ENCODE data around the gene VEZF1.
A peak's percentile ranks its signal among the peaks of the same experiment; 100 is the strongest.
"Not testable (repeated sequence)": the region's sequence is repeated elsewhere in the genome, so short reads cannot be mapped to it uniquely, and the experiment has no call there.

The VEZF1 gene

DNA sequence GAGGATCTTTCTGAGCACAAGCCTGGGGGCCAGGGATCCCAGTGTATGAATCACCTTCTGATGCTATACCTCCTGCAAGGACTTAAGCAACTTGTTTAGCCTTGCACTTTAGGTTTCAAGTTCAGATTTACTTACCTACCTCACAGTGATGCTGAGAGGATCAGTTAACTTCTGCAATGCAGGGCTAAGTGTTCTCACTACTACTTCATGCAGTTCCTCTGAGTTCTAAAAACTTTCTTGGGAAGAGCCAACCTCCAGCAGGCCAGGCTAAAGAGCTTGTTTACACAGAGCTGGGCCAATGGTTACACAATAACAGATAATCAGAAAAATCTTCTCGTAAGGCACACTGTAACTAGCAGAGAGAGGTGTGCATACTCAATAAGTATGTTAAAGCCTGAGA lies 13.0 kb downstream of the VEZF1 start:
- DNase-seq (ENCODE audit: low read depth in 2 of 2) = no peak

DNA sequence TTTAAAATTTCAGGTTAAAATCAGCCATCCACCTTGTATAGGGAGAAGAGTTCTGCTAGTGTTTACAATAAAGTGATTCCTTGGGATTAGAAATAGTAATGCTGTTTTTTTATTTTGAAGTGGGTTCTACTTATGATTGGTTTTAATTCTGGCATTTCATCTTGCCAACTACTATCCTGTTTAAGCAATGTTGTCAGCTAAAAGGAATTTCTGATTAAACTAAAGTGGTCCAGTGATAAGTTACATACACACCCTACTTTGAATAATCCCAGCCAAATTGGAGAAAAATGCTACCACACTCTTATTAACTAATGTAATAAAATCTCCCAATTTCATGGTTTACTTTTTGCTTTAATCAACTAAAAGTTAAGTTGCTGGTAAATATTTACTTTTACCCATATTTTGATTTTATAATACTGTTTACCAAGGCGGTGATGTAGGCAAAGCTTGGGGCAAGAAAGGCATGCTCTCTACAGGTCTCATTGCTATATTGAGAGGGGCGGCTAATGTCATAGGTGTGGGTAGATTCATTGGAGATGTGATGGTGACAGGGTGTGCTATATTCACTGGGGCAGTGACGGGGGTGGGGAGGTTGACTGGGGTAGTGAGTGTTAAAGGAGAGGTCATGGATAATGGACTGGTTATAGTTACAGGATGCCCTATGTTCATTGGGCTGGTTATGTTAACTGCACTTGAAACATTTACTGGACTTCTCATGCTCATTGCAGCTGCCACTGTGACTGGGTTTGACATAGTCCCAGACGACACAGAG lies 13.8 kb downstream of the VEZF1 start:
- not testable (repeated sequence) for DNase-seq (ENCODE audit: low read depth in 2 of 2)

DNA sequence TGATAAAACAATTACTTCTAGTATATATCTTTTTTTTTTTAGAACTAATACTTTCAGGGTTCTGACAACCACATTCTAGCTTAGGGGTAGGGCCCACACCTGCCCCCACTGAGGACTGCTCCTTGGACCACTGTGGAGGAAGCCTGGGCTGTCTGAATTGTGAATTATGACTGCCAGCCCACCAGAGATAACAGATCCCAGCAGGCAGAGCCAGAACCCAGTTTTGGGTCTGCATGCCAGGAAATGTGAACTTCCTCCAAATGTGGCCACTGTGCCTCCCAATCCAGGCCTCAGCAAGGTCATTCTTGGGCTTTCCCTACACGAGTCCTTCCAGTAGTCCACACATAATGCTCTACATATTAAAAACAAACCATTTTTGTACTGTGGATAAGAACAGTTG lies 15.9 kb downstream of the VEZF1 start:
- no peak for DNase-seq (ENCODE audit: low read depth in 2 of 2)

- DNase-seq (ENCODE audit: low read depth in 2 of 2) = no peak
These were observed 16.5 kb downstream of the VEZF1 start for GRCh38 chr17:57971572-57971971.

DNA sequence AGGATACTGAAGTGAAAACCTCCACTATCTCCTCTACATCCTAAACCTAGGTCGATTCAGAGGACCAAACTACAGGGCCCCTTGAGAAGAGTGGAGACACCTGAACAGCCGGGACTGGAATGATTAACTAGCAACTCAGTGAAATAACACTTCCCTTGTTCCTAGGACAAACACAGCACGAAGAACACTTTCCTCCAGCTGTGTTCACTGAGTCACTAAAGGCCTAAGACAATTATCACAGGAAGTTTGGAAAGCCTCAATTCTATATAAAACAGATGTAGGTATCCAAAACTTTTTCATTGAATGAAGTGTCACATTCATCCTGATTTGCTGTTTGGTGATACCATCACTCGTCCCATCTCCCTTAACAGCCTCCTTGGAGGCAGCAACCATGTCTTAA lies 17.3 kb downstream of the VEZF1 start:
- no peak for DNase-seq (ENCODE audit: low read depth in 2 of 2)

- DNase-seq (ENCODE audit: low read depth in 2 of 2) = no peak
These were observed 19.6 kb downstream of the VEZF1 start for GRCh38 chr17:57968456-57968855.

- no peak for DNase-seq (ENCODE audit: low read depth in 2 of 2)
These were observed 21.2 kb downstream of the VEZF1 start for GRCh38 chr17:57966875-57967274.

GRCh38 chr17:57966246-57966645 lies 21.8 kb downstream of the VEZF1 start:
- no peak for DNase-seq (ENCODE audit: low read depth in 2 of 2)

DNA sequence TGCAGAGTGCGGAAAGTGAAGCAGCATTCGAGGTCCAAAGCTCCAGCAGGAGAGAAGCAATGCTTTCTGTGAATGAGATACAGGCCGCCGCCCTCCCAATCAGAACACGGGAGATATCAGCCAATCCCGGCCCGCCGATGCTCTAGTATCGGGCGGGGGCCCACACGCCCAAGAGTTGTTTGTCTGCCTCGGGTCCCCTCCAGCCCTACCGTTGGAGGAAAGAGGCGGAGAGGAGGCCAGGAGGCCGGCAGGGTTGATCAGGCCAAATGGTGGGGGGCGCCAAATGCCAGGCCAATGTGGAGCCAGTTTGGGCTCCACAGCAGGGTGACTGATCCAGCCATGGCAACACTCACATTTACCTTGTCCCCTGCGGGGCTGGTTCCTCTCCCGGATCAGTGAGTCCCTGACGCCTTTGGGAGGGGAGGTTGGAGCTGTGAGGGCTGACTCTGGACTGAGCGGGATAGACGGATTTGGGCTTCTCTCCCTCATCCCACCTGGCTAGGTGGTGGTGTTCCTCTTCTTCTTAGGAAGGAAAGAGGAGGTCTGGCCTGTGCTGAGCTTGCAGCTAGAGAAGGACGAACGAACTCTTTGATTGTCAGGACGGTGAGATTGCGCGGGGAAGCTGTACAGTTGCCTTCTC lies 22.4 kb downstream of the VEZF1 start:
- DNase-seq (ENCODE audit: low read depth in 2 of 2) = no peak

DNA sequence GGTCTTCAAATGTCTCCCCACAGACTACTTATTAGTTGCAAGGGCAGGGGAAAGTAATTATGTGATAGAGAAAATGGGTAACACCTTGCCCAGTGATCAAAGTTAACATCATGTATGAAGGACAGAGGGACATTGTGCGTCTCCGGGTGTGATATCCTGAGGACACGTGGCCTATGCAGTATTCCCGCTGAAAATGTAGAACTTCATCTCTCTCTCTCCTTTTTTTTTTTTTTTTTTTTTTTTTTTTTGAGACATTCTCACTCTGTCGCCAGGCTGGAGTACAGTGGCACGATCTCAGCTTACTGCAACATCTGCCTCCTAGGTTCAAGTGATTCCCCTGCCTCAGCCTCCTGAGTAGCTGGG lies 24.9 kb downstream of the VEZF1 start:
- DNase-seq (ENCODE audit: low read depth in 2 of 2) = no peak

DNA sequence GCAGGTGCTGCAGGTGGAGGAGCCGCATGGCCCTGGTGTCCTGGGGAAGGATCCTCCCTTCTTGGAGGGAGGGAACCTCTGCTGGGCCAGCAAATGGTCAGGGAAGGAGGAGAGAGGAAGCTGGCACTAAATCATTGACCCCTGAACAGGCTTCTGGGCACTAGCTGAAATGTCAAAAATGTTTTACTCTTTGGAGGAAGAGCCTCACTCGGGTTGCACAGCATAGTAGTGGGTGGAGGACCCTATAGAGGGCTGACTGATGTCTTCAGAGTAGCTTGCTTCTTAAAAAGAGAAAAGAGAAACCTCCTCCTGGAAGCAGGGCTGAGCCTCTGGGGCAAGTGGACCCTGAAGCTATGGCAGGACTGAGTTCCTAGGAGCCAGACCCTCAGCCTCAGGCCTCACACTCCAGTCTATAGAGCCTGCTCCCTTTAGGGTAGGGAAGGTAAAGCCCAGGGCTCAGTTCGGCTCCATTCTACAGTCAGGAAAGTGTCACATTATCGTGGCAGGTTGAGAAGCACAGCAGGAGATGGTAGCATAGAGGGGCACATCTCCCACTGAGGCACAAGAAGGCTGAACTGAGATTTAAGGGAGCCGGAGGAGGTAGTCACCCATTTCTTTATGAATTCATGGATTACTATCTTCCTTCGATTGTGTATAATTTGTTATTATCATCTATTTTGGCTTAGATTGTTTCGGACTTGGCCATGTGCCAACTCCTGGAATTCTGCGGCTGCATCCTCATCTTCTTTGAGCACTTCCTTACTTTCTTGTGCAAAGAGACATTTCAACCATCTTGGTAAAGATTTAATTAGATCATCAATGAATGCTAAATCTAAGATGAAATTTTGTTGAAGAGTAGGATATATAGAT lies 25.5 kb downstream of the VEZF1 start:
- no peak for DNase-seq (ENCODE audit: low read depth in 2 of 2)

DNA sequence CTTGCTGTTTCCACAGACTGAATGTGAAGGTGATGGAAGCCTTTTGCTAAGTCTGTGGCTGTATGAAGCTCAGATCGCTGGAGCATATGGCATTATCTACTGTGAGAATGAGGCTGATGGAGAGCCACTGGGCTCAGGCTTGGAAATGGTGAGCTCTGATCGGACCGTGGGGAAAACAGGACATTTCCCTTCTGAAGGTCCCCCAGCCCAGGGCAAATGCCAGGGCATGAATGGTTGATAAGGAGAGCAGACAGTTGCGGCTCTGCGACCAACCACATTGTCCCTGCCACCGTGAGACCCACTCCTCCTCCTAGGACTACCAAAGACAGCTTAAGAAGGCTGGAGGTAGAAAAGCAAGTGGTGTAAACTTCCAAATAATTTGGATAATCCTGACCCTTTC lies 28.1 kb downstream of the VEZF1 start:
- no peak for DNase-seq (ENCODE audit: low read depth in 2 of 2)

GRCh38 chr17:57958391-57958790 lies 29.7 kb downstream of the VEZF1 start:
- not testable (repeated sequence) for DNase-seq (ENCODE audit: low read depth in 2 of 2)

DNA sequence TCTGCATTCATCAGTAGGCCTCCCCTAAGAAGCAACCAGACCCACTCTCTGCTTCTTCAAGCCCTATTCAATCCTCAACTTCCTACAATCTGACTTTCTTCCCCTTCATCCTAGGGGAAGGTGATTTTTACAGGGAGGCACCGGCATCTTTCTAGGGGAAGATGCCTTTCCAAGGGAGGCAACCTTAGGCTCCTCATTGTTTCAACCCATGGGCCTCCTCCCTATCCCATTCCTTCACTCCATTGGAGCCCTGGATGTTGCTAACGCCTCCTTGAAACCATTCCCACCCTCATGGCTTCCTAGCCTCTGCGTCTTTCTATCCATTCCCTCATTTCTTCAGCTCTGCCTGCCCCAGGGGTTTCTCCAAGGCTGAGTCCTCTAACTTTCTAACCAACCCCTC lies 30.2 kb downstream of the VEZF1 start:
- DNase-seq (ENCODE audit: low read depth in 2 of 2) = no peak

DNA sequence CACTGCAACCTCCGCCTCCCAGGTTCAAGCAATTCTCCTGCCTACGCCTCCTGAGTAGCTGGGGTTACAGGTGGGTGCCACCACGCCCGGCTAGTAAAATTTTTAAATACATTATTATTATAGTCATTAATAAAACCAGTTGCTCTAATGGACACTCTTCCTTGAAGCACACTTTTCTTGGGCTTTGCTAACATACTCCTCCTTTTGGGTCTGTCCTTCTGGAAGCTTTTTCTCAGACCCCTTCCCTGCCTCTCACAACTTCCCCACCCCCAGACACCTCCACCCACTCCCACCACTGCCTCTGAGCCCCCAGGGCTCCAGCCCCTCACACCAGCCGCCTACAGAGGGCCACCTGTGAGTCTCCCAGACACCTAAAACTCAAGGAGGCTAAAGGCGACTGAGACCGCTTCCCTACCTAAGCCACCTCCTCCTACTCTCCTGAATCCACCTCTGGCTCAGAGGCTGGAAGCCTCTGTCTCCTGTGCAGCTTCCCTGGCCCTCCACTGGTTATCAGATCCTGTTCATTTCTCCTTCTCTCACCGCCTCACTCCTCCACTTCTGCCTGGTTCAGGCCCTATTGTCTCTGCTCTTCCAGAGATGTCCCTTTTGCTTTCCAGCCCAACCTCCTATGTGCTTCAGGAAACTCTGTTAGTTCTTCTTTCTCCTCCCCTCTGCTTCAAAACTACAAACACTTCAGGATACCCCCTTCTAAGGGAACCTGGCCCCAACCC lies 30.8 kb downstream of the VEZF1 start:
- DNase-seq (ENCODE audit: low read depth in 2 of 2) = no peak

DNA sequence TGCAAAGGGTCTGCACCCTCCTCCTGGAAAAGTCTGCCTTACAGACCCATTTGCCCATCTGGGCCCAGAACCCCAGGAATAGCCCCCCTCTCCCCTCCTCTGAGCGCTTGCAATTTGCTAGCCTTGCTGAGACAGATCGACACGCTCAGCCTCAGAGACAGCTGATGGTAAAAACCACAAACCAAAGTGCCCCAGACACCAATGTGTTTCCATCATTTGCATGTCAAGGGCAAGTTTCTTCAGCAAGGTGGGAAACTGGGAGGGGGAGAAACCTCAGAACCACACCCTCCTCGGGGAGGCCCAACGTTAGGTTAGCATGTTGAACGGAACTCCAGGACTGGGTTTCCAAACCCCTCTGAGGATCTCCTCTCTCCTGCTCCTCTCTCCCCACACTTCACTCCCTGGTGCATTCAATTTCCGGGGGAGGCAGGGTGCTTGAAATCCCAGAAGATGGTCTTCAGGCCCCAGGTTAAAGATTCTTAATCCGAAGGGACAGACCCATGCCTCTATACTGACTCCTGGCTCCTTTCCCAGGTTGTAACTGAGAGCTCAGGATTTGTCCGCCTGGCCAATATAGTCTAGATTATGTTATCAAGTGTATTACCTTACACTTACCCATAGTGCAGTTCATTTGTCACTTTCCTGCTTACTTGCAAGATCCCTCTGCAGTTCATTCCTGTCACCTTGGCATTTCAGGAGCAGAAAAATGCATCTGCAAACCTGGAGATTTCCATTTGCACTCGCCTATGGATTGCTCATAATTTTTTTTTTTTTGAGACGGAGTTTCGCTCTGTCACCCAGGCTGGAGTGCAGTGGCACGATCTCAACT lies 31.5 kb downstream of the VEZF1 start:
- no peak for DNase-seq (ENCODE audit: low read depth in 2 of 2)

- peak in 1 of 2 donors; percentile 65 for DNase-seq (ENCODE audit: low read depth in 2 of 2)
These were observed 32.7 kb downstream of the VEZF1 start, which contains the start of gene CUEDC1 for GRCh38 chr17:57955183-57955931. TSS of gene CUEDC1 (minus strand) at chr17:57955412. CDS start at chr17:57885564, 69,848 bp downstream.

DNA sequence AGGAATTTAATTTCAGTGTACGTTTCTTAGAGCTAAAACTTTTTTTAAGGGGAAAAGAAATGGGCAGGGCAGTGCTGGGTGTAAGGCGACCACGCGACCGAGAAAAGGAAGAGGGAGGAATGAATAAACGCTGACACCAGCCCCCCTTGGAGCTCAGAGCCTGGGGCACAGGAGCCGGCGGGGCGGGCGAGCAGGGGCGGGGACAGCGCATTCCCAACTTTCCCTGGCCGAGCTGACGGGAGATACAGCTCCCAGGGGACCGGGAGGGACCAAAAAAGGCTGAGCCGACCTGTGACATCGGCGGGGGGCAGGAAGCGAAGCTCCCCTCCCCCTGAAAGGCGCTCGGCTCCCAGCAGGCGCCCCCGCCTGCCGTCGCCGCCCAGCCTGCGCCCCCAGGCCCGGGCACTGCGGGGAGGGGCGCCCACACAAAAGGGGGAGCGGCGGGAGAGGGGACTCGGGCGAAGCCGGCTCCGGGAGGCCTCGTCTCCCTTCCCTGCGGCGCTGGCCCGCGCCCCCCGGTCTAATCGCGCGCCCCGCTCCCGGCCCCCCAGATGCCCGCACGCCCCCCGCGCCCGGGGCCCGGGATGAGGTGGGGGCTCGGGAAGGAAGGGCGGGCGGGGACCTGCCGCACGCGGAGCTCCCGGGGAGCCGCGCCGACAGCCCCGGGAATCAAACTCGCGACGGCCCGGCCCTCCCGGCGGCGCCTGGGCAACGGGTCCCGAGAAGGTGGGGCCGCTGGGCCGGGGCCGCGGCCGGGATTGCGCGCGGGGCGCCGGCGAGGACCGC lies 33.5 kb downstream of the VEZF1 start:
- DNase-seq (ENCODE audit: low read depth in 2 of 2) = no peak

GRCh38 chr17:57953705-57954396 lies 34.2 kb downstream of the VEZF1 start:
- DNase-seq (ENCODE audit: low read depth in 2 of 2) = no peak

Measured in stimulated activated CD4-positive, alpha-beta T cell treated with anti-CD3 and anti-CD28 coated beads, Interleukin-15, amount 100 ng/mL, for 48 hours (primary cell).